ENCODE measurements around the gene PPP3CA.

DNA sequence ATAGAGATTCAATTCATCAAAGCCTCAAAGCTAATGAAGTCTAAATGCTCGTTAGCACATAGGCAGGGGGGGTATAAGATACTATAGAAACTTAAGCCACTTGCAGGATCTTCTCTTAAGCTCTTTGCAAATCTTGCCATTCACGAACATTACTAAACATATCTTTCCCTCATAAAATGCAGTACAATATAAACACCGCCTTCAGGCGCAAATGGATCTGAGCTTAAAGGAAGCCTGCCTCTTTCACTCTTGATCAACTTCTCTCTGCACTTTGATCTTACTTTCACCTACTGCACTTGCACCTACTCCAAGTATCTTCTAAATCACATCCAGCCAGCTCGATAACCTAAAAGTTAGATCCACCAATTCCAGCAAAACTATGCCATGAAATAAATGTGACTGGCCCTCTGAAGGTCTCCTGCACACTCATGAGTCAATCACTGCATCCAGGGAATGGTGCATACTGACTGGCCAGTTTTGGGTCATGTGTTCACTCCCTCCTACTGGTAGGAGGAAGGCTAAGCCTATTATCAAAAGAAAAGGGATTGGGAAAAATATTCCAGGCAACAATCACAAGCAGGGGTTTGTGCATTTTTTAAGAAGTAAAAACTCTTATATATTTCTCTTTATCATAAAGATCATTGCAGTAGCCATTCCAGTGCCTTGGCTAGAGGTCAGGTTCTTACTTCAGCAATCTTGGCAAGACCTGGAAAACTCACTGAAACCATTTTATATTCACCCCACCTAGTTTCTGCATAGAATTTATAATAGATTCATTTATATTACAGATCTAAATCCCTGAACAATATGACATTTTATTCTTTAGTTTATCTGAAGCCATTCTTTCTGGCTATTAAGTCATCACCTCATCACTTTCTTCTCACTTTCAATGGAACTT lies 222.0 kb downstream of the PPP3CA start:
- TF ChIP-seq, protein P1, sequence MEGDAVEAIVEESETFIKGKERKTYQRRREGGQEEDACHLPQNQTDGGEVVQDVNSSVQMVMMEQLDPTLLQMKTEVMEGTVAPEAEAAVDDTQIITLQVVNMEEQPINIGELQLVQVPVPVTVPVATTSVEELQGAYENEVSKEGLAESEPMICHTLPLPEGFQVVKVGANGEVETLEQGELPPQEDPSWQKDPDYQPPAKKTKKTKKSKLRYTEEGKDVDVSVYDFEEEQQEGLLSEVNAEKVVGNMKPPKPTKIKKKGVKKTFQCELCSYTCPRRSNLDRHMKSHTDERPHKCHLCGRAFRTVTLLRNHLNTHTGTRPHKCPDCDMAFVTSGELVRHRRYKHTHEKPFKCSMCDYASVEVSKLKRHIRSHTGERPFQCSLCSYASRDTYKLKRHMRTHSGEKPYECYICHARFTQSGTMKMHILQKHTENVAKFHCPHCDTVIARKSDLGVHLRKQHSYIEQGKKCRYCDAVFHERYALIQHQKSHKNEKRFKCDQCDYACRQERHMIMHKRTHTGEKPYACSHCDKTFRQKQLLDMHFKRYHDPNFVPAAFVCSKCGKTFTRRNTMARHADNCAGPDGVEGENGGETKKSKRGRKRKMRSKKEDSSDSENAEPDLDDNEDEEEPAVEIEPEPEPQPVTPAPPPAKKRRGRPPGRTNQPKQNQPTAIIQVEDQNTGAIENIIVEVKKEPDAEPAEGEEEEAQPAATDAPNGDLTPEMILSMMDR (IDR thresholded peaks at IDR 0.05; ENCODE audit: low read depth, low read length): no peak
- TF ChIP-seq POLR2A (IDR thresholded peaks at IDR 0.05; ENCODE audit: extremely low read depth, insufficient read length) (no peak), MYC (IDR thresholded peaks at IDR 0.05; ENCODE audit: low read depth, low read length) (no peak)

Measured in NB4 (cell line).